SK-MEL-5 (cell line): ENCODE measurements around the gene MARK2. TPM values are rescaled to one million over a fixed set of nuclear protein-coding genes. Genes with fewer than 3 reads are reported as not detected.

Experiments used
- small RNA-seq, 2 experiments: library from RNA; depleted of rRNA; stranded (forward); fragments of <200 nt; gene quantifications; one replicate each; pipeline ENCODE3, GENCODE V24; 2014
- total RNA-seq: library from RNA; depleted of rRNA; stranded (reverse); fragments of >200 nt; shearing (Covaris generic); gene quantifications from 2 replicates; pipeline ENCODE4 v1.2.3, GENCODE V29; 2014; rRNA removed

The MARK2 gene
- total RNA-seq, 1 experiment from 2014 or later: 7.8 TPM

Small RNA genes within 50 kb of the gene (small RNA-seq; reads per million reads assigned to genes)
- gene AP006289.1 (0 reads per million in 2 experiments), gene RN7SL596P (0 reads per million in 2 experiments), gene RNU6-1306P (0 reads per million in 2 experiments)

Other genes starting within 250 kb of the MARK2 start
- 3.5 and 4.6 TPM in 2 replicates for gene PLAAT3, start 224.7 kb upstream of the MARK2 start, total RNA-seq
- 39.5 and 44.0 TPM in 2 replicates for gene ATL3, start 167.7 kb upstream of the MARK2 start, total RNA-seq
- gene RTN3, start 157.6 kb upstream of the MARK2 start, total RNA-seq: 31.6 and 36.4 TPM in 2 replicates
- 5.4 and 7.3 TPM in 2 replicates for gene ZFTA, start 70.3 kb upstream of the MARK2 start, total RNA-seq
- gene SPINDOC, start 25.7 kb upstream of the MARK2 start, total RNA-seq: 15.0 and 17.7 TPM in 2 replicates
- gene RCOR2, start 78.1 kb downstream of the MARK2 start, total RNA-seq: 0.63 and 0.80 TPM in 2 replicates
- 8.7 and 10.0 TPM in 2 replicates for gene NAA40, start 99.9 kb downstream of the MARK2 start, total RNA-seq
- 583 and 585 TPM in 2 replicates for gene COX8A, start 135.5 kb downstream of the MARK2 start, total RNA-seq
- 37.3 and 39.2 TPM in 2 replicates for gene OTUB1, start 147.3 kb downstream of the MARK2 start, total RNA-seq
- not detected in 2 replicates for gene FLRT1, start 196.8 kb downstream of the MARK2 start, total RNA-seq